ENCODE data around the gene RAE1.

- TF ChIP-seq, protein P1, sequence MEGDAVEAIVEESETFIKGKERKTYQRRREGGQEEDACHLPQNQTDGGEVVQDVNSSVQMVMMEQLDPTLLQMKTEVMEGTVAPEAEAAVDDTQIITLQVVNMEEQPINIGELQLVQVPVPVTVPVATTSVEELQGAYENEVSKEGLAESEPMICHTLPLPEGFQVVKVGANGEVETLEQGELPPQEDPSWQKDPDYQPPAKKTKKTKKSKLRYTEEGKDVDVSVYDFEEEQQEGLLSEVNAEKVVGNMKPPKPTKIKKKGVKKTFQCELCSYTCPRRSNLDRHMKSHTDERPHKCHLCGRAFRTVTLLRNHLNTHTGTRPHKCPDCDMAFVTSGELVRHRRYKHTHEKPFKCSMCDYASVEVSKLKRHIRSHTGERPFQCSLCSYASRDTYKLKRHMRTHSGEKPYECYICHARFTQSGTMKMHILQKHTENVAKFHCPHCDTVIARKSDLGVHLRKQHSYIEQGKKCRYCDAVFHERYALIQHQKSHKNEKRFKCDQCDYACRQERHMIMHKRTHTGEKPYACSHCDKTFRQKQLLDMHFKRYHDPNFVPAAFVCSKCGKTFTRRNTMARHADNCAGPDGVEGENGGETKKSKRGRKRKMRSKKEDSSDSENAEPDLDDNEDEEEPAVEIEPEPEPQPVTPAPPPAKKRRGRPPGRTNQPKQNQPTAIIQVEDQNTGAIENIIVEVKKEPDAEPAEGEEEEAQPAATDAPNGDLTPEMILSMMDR (conservative IDR thresholded peaks at IDR 0.05; ENCODE audit: low read depth, low read length), result no peak
- TF ChIP-seq RCOR1 (IDR thresholded peaks at IDR 0.05; ENCODE audit: insufficient replicate concordance, low read length) (no peak), POLR2A (IDR thresholded peaks at IDR 0.05; ENCODE audit: low read depth, low read length) (no peak), MXI1 (IDR thresholded peaks at IDR 0.05; ENCODE audit: borderline replicate concordance, low read depth, low read length) (no peak), CEBPB (IDR thresholded peaks at IDR 0.05; ENCODE audit: low read depth, low read length) (no peak), RAD21 (IDR thresholded peaks at IDR 0.05; ENCODE audit: low read length) (no peak), MAZ (IDR thresholded peaks at IDR 0.05; ENCODE audit: borderline replicate concordance, low read depth, low read length) (no peak), MAFK (IDR thresholded peaks at IDR 0.05; ENCODE audit: low read depth, low read length) (no peak), ELK1 (IDR thresholded peaks at IDR 0.05; ENCODE audit: borderline replicate concordance, low read depth, low read length) (no peak), FOS (IDR thresholded peaks at IDR 0.05; ENCODE audit: low read depth, low read length) (no peak), RFX5 (IDR thresholded peaks at IDR 0.05; ENCODE audit: low read depth, low read length) (no peak), SMC3 (IDR thresholded peaks at IDR 0.05; ENCODE audit: low read depth, low read length) (no peak), BHLHE40 (IDR thresholded peaks at IDR 0.05; ENCODE audit: low read depth, low read length) (no peak)
- TF ChIP-seq, protein P2, sequence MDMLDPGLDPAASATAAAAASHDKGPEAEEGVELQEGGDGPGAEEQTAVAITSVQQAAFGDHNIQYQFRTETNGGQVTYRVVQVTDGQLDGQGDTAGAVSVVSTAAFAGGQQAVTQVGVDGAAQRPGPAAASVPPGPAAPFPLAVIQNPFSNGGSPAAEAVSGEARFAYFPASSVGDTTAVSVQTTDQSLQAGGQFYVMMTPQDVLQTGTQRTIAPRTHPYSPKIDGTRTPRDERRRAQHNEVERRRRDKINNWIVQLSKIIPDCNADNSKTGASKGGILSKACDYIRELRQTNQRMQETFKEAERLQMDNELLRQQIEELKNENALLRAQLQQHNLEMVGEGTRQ (IDR thresholded peaks at IDR 0.05; ENCODE audit: low read depth, low read length), result no peak
Measured at GRCh38 chr20:57315083-57315975, 35.7 kb upstream of the RAE1 start.

Measured in IMR-90 (cell line).